Measurements from ENCODE around the gene NUP37.

NUP37 gene

GRCh38 chr12:102026728-102027127 is 93.2 kb downstream of the NUP37 start:
- no peak for DNase-seq (ENCODE audit: low read depth, low spot score)

- DNase-seq (ENCODE audit: low read depth, low spot score): no peak
Observed at GRCh38 chr12:102024765-102025164, 95.1 kb downstream of the NUP37 start.

- DNase-seq (ENCODE audit: low read depth, low spot score): peak; percentile 50
Observed at GRCh38 chr12:102023343-102023930, 96.5 kb downstream of the NUP37 start.

Measured in astrocyte of the hippocampus (primary cell).